ENCODE data around the gene XPO4.
"Not testable (repeated sequence)": the region's sequence is repeated elsewhere in the genome, so short reads cannot be mapped to it uniquely, and the experiment has no call there.

Gene XPO4

GRCh38 chr13:20902438-20903163, at the start of gene XPO4:
Gene XPO4 (minus strand): TSS chr13:20902746. CDS start chr13:20902738, 8 bp downstream.
- H3K36me3 ChIP-seq (ENCODE audit: control insufficient read depth, low read length) = peaks cover 37% of the 10 kb centered on the region
- peaks cover 19% of the 10 kb centered on the region for H3K4me1 ChIP-seq (ENCODE audit: control insufficient read depth, low read length)
- H3K4me2 ChIP-seq (ENCODE audit: low read length) = peak within 1 kb of the TSS; percentile 83
- H3K79me2 ChIP-seq (ENCODE audit: control insufficient read depth, low read length) = peaks cover 52% of the 10 kb centered on the region
- H4K20me1 ChIP-seq (ENCODE audit: control insufficient read depth, insufficient read depth, low read depth, low read length) = no peaks in the 10 kb centered on the region
- peak within 1 kb of the TSS; percentile 100 for H3K4me3 ChIP-seq (ENCODE audit: low read length)
- no peaks in the 10 kb centered on the region for H3K9me2 ChIP-seq (replicated peaks; ENCODE audit: control insufficient read depth, low read length)
- H3K27me3 ChIP-seq (ENCODE audit: control insufficient read depth, low read length) = no peaks in the 10 kb centered on the region
- H3K9me3 ChIP-seq (ENCODE audit: control insufficient read depth, insufficient read depth, low read length) = no peaks in the 10 kb centered on the region
- no peaks in the 10 kb centered on the region; the same call in 1 of the 2 replicates for H3F3A ChIP-seq (ENCODE audit: control insufficient read depth, insufficient read depth)
- H3K27ac ChIP-seq (ENCODE audit: low read depth, low read length) = peak within 1 kb of the TSS; percentile 47
- TF ChIP-seq CTCF (IDR thresholded peaks at IDR 0.05; ENCODE audit: low read depth, low read length, poor library complexity, severe bottlenecking) (no peak), EZH2phosphoT487 (IDR thresholded peaks at IDR 0.05; ENCODE audit: borderline replicate concordance, low read length) (no peak)

- H3K79me2 ChIP-seq (ENCODE audit: control insufficient read depth, low read length); H3K36me3 ChIP-seq (ENCODE audit: control insufficient read depth, low read length); H3F3A ChIP-seq (ENCODE audit: control insufficient read depth, insufficient read depth); H3K4me3 ChIP-seq (ENCODE audit: low read length); H3K4me1 ChIP-seq (ENCODE audit: control insufficient read depth, low read length); H3K9me2 ChIP-seq (replicated peaks; ENCODE audit: control insufficient read depth, low read length); H4K20me1 ChIP-seq (ENCODE audit: control insufficient read depth, insufficient read depth, low read depth, low read length); H3K4me2 ChIP-seq (ENCODE audit: low read length); H3K27me3 ChIP-seq (ENCODE audit: control insufficient read depth, low read length); H3K27ac ChIP-seq (ENCODE audit: low read depth, low read length); H3K9me3 ChIP-seq (ENCODE audit: control insufficient read depth, insufficient read depth, low read length): not testable (repeated sequence)
Observed at GRCh38 chr13:20948001-20948400, 45.5 kb upstream of the XPO4 start.

- TF ChIP-seq CTCF (IDR thresholded peaks at IDR 0.05; ENCODE audit: low read depth, low read length, poor library complexity, severe bottlenecking) = no peak
- TF ChIP-seq EZH2phosphoT487 (IDR thresholded peaks at IDR 0.05; ENCODE audit: borderline replicate concordance, low read length) = no peak
- no peaks in the 10 kb centered on the region for H3K27me3 ChIP-seq (ENCODE audit: control insufficient read depth, low read length)
- no peak overlapping the region for H3K4me2 ChIP-seq (ENCODE audit: low read length)
- no peaks in the 10 kb centered on the region for H4K20me1 ChIP-seq (ENCODE audit: control insufficient read depth, insufficient read depth, low read depth, low read length)
- H3K9me3 ChIP-seq (ENCODE audit: control insufficient read depth, insufficient read depth, low read length) = no peaks in the 10 kb centered on the region
- no peaks in the 10 kb centered on the region for H3K9me2 ChIP-seq (replicated peaks; ENCODE audit: control insufficient read depth, low read length)
- H3K79me2 ChIP-seq (ENCODE audit: control insufficient read depth, low read length) = no peaks in the 10 kb centered on the region
- H3K27ac ChIP-seq (ENCODE audit: low read depth, low read length) = no peak overlapping the region
- H3K4me1 ChIP-seq (ENCODE audit: control insufficient read depth, low read length) = no peaks in the 10 kb centered on the region
- H3K4me3 ChIP-seq (ENCODE audit: low read length) = no peak overlapping the region
- H3K36me3 ChIP-seq (ENCODE audit: control insufficient read depth, low read length) = no peaks in the 10 kb centered on the region
- H3F3A ChIP-seq (ENCODE audit: control insufficient read depth, insufficient read depth) = no peaks in the 10 kb centered on the region
Observed at GRCh38 chr13:20945952-20946383, 43.4 kb upstream of the XPO4 start.

GRCh38 chr13:20942938-20943559, 40.5 kb upstream of the XPO4 start:
- H3K27ac ChIP-seq (ENCODE audit: low read depth, low read length) = no peak overlapping the region
- no peaks in the 10 kb centered on the region for H3K9me2 ChIP-seq (replicated peaks; ENCODE audit: control insufficient read depth, low read length)

GRCh38 chr13:20940511-20940910, 38.0 kb upstream of the XPO4 start:
- not testable (repeated sequence) for H3K4me3 ChIP-seq (ENCODE audit: low read length); H3K9me3 ChIP-seq (ENCODE audit: control insufficient read depth, insufficient read depth, low read length); H3K27ac ChIP-seq (ENCODE audit: low read depth, low read length); H3F3A ChIP-seq (ENCODE audit: control insufficient read depth, insufficient read depth); H3K27me3 ChIP-seq (ENCODE audit: control insufficient read depth, low read length); H4K20me1 ChIP-seq (ENCODE audit: control insufficient read depth, insufficient read depth, low read depth, low read length); H3K4me1 ChIP-seq (ENCODE audit: control insufficient read depth, low read length); H3K9me2 ChIP-seq (replicated peaks; ENCODE audit: control insufficient read depth, low read length); H3K79me2 ChIP-seq (ENCODE audit: control insufficient read depth, low read length); H3K36me3 ChIP-seq (ENCODE audit: control insufficient read depth, low read length); H3K4me2 ChIP-seq (ENCODE audit: low read length)

More at GRCh38 chr13:20942938-20943559, 40.5 kb upstream of the XPO4 start:
- no peak overlapping the region for H3K4me2 ChIP-seq (ENCODE audit: low read length)
- no peaks in the 10 kb centered on the region for H4K20me1 ChIP-seq (ENCODE audit: control insufficient read depth, insufficient read depth, low read depth, low read length)
- H3K27me3 ChIP-seq (ENCODE audit: control insufficient read depth, low read length) = no peaks in the 10 kb centered on the region
- no peaks in the 10 kb centered on the region for H3F3A ChIP-seq (ENCODE audit: control insufficient read depth, insufficient read depth)
- TF ChIP-seq EZH2phosphoT487 (IDR thresholded peaks at IDR 0.05; ENCODE audit: borderline replicate concordance, low read length) (no peak), CTCF (IDR thresholded peaks at IDR 0.05; ENCODE audit: low read depth, low read length, poor library complexity, severe bottlenecking) (no peak)
- H3K4me3 ChIP-seq (ENCODE audit: low read length) = no peak overlapping the region
- H3K4me1 ChIP-seq (ENCODE audit: control insufficient read depth, low read length) = no peaks in the 10 kb centered on the region
- no peaks in the 10 kb centered on the region for H3K79me2 ChIP-seq (ENCODE audit: control insufficient read depth, low read length)
- H3K36me3 ChIP-seq (ENCODE audit: control insufficient read depth, low read length) = no peaks in the 10 kb centered on the region
- no peaks in the 10 kb centered on the region for H3K9me3 ChIP-seq (ENCODE audit: control insufficient read depth, insufficient read depth, low read length)

Data from DOHH2 (cell line).